ENCODE measurements around the gene LYPD4. TPM values are rescaled to one million over a fixed set of nuclear protein-coding genes. Genes with fewer than 3 reads are reported as not detected.
"Not testable (repeated sequence)": the region's sequence is repeated elsewhere in the genome, so short reads cannot be mapped to it uniquely, and the experiment has no call there.

The LYPD4 gene
- total RNA-seq, 1 donor from 2014 or later, result not detected

DNA sequence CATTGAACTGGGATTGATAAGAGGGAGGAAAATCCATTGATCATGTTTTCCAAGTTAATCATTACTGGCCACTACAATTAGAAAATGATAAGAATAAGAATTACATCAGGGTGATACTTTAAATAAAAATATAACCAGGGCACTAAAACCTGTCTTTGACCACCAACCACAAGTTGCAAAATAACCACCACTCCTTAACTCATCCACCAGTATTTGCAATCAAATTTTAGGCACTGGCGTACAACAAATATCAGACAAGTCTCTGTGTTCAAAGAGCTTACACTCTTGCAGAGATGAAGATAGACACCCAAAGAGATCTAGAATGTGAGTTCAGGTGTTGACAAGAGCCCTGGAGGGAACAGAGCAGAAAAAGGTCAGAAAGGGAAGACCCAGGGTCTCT lies 47.6 kb downstream of the LYPD4 start:
- Mint-ChIP-seq H3K9me3 (ENCODE audit: low read depth) (no peaks in the 10 kb centered on the region), H3K36me3 (ENCODE audit: low read depth) (no peaks in the 10 kb centered on the region), H3K27me3 (ENCODE audit: low read depth) (peaks cover 55% of the 10 kb centered on the region), H3K4me1 (ENCODE audit: low read depth) (no peaks in the 10 kb centered on the region), H3K4me3 (ENCODE audit: unreplicated experiment) (no peak overlapping the region), H3K27ac (ENCODE audit: unreplicated experiment) (no peak overlapping the region)
- DNase-seq (ENCODE audit: low spot score), result no peak
- TF ChIP-seq, protein P1, sequence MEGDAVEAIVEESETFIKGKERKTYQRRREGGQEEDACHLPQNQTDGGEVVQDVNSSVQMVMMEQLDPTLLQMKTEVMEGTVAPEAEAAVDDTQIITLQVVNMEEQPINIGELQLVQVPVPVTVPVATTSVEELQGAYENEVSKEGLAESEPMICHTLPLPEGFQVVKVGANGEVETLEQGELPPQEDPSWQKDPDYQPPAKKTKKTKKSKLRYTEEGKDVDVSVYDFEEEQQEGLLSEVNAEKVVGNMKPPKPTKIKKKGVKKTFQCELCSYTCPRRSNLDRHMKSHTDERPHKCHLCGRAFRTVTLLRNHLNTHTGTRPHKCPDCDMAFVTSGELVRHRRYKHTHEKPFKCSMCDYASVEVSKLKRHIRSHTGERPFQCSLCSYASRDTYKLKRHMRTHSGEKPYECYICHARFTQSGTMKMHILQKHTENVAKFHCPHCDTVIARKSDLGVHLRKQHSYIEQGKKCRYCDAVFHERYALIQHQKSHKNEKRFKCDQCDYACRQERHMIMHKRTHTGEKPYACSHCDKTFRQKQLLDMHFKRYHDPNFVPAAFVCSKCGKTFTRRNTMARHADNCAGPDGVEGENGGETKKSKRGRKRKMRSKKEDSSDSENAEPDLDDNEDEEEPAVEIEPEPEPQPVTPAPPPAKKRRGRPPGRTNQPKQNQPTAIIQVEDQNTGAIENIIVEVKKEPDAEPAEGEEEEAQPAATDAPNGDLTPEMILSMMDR (IDR thresholded peaks at IDR 0.05), result no peak

DNA sequence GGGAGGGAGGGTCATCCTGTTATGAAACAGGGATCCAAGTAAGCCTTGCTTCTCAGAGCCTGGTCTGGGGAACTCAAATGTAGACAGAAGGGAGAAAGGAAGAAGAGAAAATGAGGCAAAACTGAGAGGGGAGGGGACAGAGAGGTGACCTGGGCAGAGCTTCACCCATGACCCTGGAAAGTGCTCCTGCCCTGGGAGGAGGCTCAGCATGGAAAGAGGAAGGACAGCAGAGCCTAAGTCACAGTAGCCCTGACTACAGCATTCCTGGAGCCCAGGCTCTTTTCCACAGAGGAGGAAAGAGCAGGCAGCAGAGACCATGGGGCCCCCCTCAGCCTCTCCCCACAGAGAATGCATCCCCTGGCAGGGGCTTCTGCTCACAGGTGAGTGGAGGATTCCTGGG lies 48.1 kb downstream of the LYPD4 start, which contains the start of gene CEACAM3:
Gene CEACAM3 (plus strand): TSS at position 226 of the 400 bp plus-strand sequence. CDS start 91 bp downstream, at position 317.
- Mint-ChIP-seq H3K36me3 (ENCODE audit: low read depth) (no peaks in the 10 kb centered on the region), H3K4me1 (ENCODE audit: low read depth) (no peaks in the 10 kb centered on the region), H3K9me3 (ENCODE audit: low read depth) (no peaks in the 10 kb centered on the region), H3K27me3 (ENCODE audit: low read depth) (peaks cover 53% of the 10 kb centered on the region), H3K27ac (ENCODE audit: unreplicated experiment) (no peak within 1 kb of the TSS), H3K4me3 (ENCODE audit: unreplicated experiment) (no peak within 1 kb of the TSS)
- TF ChIP-seq, protein P1 (IDR thresholded peaks at IDR 0.05), result no peak
- no peak for DNase-seq (ENCODE audit: low spot score)

DNA sequence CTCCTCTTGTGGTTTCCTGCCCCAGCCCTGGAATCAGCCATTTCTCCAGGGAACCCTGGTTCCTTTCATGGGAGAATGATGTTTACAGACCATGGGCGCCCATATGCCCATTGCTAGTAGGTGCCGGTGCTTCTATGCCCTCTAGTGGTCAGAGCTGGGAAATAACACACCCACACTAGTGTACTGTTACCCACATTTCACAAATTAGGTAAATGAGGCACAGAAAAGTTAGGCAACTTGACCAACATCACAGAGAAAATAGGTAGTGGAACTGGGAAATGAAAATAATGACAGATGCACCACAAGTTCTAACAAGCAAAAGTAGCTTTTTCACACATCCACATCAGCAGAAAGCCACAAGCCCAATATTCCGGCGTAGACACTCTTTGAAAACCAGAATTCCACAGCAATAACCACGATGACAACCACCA lies 49.4 kb downstream of the LYPD4 start:
- H3K9me3 Mint-ChIP-seq (ENCODE audit: low read depth), result no peaks in the 10 kb centered on the region
- DNase-seq (ENCODE audit: low spot score), result no peak
- no peak overlapping the region for H3K27ac Mint-ChIP-seq (ENCODE audit: unreplicated experiment)
- H3K27me3 Mint-ChIP-seq (ENCODE audit: low read depth), result peaks cover 46% of the 10 kb centered on the region
- H3K36me3 Mint-ChIP-seq (ENCODE audit: low read depth), result no peaks in the 10 kb centered on the region
- TF ChIP-seq, protein P1 (IDR thresholded peaks at IDR 0.05), result peak; percentile 83
- no peaks in the 10 kb centered on the region for H3K4me1 Mint-ChIP-seq (ENCODE audit: low read depth)
- no peak overlapping the region for H3K4me3 Mint-ChIP-seq (ENCODE audit: unreplicated experiment)

DNA sequence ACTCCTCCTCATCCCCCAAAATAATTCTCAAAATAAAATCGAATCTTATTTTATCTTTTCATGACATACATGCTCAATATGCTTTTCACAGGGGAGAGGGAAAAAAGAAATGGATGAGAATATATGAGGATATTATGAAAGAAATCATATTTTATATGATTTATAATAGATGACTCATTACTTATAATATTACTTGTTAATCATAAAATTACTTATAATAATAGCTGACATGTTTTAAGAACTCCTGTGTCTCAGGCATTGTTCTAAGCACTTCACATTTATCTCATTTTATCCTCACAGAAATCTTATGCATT lies 51.1 kb downstream of the LYPD4 start:
- Mint-ChIP-seq H3K4me1 (ENCODE audit: low read depth) (no peaks in the 10 kb centered on the region), H3K9me3 (ENCODE audit: low read depth) (no peaks in the 10 kb centered on the region), H3K27me3 (ENCODE audit: low read depth) (peaks cover 55% of the 10 kb centered on the region), H3K36me3 (ENCODE audit: low read depth) (no peaks in the 10 kb centered on the region), H3K4me3 (ENCODE audit: unreplicated experiment) (no peak overlapping the region), H3K27ac (ENCODE audit: unreplicated experiment) (no peak overlapping the region)
- no peak for DNase-seq (ENCODE audit: low spot score)
- TF ChIP-seq, protein P1 (IDR thresholded peaks at IDR 0.05), result peak; percentile 18

DNA sequence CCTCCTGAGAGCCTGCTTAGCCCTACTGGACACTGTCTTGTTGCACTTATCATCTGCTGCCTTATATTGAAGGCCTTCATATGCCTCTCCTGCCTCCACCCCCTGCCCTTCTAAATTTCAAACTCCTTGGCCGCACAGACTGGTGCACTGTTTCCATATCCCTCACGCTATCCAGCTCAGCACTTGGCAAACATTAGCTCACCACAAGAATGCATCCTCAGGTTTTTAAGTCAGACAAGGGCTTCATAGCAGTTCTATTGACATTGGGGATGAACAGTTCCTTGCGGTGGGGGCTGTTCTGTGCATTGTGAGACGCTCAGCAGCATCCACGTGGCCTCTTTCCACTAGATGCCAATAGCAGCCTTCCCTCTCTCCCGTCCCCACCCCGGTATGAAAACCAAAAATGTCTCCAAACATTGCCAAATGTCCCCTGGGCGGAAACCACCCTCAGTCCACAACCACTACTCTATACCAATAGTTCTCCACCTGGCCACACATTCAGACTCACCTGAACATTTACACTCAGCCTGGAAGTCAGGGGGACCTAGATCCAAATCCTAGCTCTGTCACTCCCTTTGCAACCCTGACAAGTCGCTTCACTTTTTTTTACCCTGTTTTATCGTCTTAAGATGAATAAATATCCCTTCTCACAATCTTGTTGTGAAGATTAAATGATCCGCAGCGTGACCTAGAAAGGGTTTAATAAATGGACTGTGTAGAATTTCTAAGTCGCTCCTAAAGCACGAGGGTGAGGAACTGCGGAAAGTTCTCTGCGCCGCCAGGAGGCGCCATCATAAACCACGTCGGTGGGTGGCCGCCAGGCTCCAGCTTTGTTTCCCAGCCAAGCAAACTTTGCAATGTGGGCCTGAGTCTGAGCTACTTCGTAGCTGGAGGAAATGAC lies 51.7 kb downstream of the LYPD4 start:
- Mint-ChIP-seq H3K27ac (ENCODE audit: unreplicated experiment) (no peak overlapping the region), H3K27me3 (ENCODE audit: low read depth) (peaks cover 55% of the 10 kb centered on the region), H3K9me3 (ENCODE audit: low read depth) (no peaks in the 10 kb centered on the region), H3K4me3 (ENCODE audit: unreplicated experiment) (no peak overlapping the region), H3K36me3 (ENCODE audit: low read depth) (no peaks in the 10 kb centered on the region), H3K4me1 (ENCODE audit: low read depth) (no peaks in the 10 kb centered on the region)
- no peak for DNase-seq (ENCODE audit: low spot score)
- TF ChIP-seq, protein P1 (IDR thresholded peaks at IDR 0.05), result peak; percentile 64

DNA sequence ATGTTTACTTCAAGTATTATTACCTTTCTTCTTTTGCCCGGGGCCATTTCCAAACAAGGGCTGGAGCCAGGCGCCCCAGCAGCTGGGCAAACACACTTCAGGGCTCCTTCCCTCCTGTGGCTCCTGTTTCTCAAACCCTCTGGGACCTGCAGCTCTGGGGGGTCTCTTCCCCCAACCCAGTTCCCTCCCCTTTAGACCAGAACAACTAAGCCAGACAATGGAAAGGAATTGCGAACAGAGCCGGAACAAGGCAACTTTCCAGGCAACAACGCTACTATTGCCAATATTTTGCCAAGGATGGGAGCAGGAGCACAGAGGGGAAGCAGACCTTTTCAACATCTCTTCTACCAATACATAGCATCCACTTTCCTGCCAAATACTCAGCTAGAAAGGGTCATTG lies 55.4 kb downstream of the LYPD4 start:
- H3K4me1 Mint-ChIP-seq (ENCODE audit: low read depth); H3K9me3 Mint-ChIP-seq (ENCODE audit: low read depth); H3K27ac Mint-ChIP-seq (ENCODE audit: unreplicated experiment); DNase-seq (ENCODE audit: low spot score); H3K4me3 Mint-ChIP-seq (ENCODE audit: unreplicated experiment); H3K36me3 Mint-ChIP-seq (ENCODE audit: low read depth): not testable (repeated sequence)
- H3K27me3 Mint-ChIP-seq (ENCODE audit: low read depth), result peaks cover 64% of the 10 kb centered on the region

DNA sequence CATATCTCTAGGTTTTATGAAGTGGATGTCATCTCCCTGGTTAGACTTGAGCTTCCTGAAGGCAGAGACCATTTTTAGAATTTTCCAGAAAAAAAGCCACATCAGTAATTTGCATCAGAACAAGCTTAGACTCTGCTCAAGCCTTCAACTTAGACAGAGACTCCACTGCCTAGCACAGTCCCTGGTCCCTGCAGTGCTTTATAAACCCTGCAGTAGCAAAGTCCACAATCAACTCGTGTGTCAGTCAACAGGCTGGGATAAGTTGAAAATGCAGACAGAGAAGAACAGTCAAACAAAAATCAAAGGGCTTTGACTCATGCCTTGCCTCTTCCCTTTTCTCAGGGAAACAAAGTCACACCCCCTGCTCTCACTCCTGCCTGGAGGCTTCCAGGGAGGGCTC lies 56.0 kb downstream of the LYPD4 start:
- H3K36me3 Mint-ChIP-seq (ENCODE audit: low read depth); H3K4me1 Mint-ChIP-seq (ENCODE audit: low read depth); H3K4me3 Mint-ChIP-seq (ENCODE audit: unreplicated experiment); H3K27ac Mint-ChIP-seq (ENCODE audit: unreplicated experiment); DNase-seq (ENCODE audit: low spot score); H3K9me3 Mint-ChIP-seq (ENCODE audit: low read depth): not testable (repeated sequence)
- H3K27me3 Mint-ChIP-seq (ENCODE audit: low read depth), result peaks cover 65% of the 10 kb centered on the region
